Panc1 (cell line): ENCODE results near the gene DSG4. TPM values are rescaled to one million over a fixed set of nuclear protein-coding genes. Genes with fewer than 3 reads are reported as not detected.

Source experiments
- ATAC-seq: fragments of 200-7000 bp; cut with Tn5 transposase; 2 replicates; pipeline ENCODE4 v1.9.1; 2020; ENCODE audit warnings: mild to moderate bottlenecking, moderate library complexity
- BruUV-seq: library from RNA; stranded (reverse); fragments of 400-500 nt; replicated peaks from 2 replicates; lab custom pipeline; 2021; lab: Mats Ljungman, UMichigan
- CTCF ChIA-PET: fragments of 300-600 bp; sonication (Branson Sonifier 250); formaldehyde crosslinking; loops from one replicate; lab custom pipeline; 2022; ENCODE audit warnings: antibody characterized with exemption; lab: Charles Lee
- POLR2A ChIA-PET: fragments of 300-600 bp; sonication (Branson Sonifier 250); formaldehyde crosslinking; loops from one replicate; lab custom pipeline; 2022; ENCODE audit warnings: antibody characterized with exemption; lab: Charles Lee
- DNase-seq: peaks from one replicate; pipeline ENCODE4 v3.0.0-alpha.2; 2010; ENCODE audit warnings: low read depth, low spot score
- H3K27ac ChIP-seq: 2 replicates; pipeline ENCODE4 v1.5.1; 2011; ENCODE audit warnings: mild to moderate bottlenecking, low read length, inconsistent platforms
- H3K27me3 ChIP-seq: fragments of 200-500 bp; sonication (Bioruptor generic); 2 replicates; pipeline ENCODE4 v1.6.0; 2014; ENCODE audit warnings: low read length, inconsistent platforms; ENCODE audit not compliant: control insufficient read depth, insufficient read depth
- H3K36me3 ChIP-seq: fragments of 200-500 bp; sonication (Bioruptor generic); 2 replicates; pipeline ENCODE4 v1.5.1; 2014; ENCODE audit warnings: inconsistent platforms, mild to moderate bottlenecking, low read length, moderate library complexity; ENCODE audit not compliant: control insufficient read depth, insufficient read depth
- H3K4me1 ChIP-seq: 2 replicates; pipeline ENCODE4 v1.5.1; 2011; ENCODE audit warnings: inconsistent platforms, mild to moderate bottlenecking, low read length, moderate library complexity; ENCODE audit not compliant: control insufficient read depth, insufficient read depth
- H3K4me3 ChIP-seq, 2 experiments: 2 replicates each; pipeline ENCODE4 v1.5.1; 2011 to 2012; ENCODE audit warnings: low read depth in 2 of 2, low read length in 2 of 2, mild to moderate bottlenecking in 2 of 2, inconsistent platforms in 1 of 2, moderate library complexity in 1 of 2
- H3K9me3 ChIP-seq: fragments of 200-500 bp; sonication (Bioruptor generic); 2 replicates; pipeline ENCODE4 v1.5.1; 2014; ENCODE audit warnings: low read depth, mild to moderate bottlenecking, inconsistent platforms, low read length, moderate library complexity; ENCODE audit not compliant: control insufficient read depth, insufficient read depth
- CTCF ChIP-seq: fragments of 450-650 bp; IDR thresholded peaks from 2 replicates; pipeline ENCODE4 v1.5.1; 2017; ENCODE audit warnings: mild to moderate bottlenecking
- POLR2AphosphoS5 ChIP-seq: IDR thresholded peaks from 2 replicates; pipeline ENCODE4 v1.6.1; 2012; ENCODE audit warnings: mild to moderate bottlenecking, low read depth, low read length, moderate library complexity
- SIN3A ChIP-seq: IDR thresholded peaks from 2 replicates; pipeline ENCODE4 v1.6.1; 2012; ENCODE audit warnings: low read depth, mild to moderate bottlenecking, low read length, moderate library complexity, borderline replicate concordance; ENCODE audit not compliant: insufficient read depth
- TCF7L2 ChIP-seq: IDR thresholded peaks from 2 replicates; pipeline ENCODE4 v1.6.1; 2011; ENCODE audit warnings: mild to moderate bottlenecking, low read depth, low read length, inconsistent platforms
- in situ Hi-C: cut with HindIII; loops from 2 replicates; pipeline ENCODE4 v1.10.0; 2016; ENCODE audit warnings: low sequenced_read_pairs, low pct_unique_long_range_greater_than_20kb
- intact Hi-C: fragments of 100-400 bp; cut with micrococcal nuclease; formaldehyde crosslinking; loops from one replicate; pipeline ENCODE4 v1.10.0; 2022; ENCODE audit not compliant: unreplicated experiment
- total RNA-seq: library from RNA; stranded (reverse); gene quantifications from one replicate; pipeline ENCODE4 v1.2.1, GENCODE V29; 2021; ENCODE audit not compliant: unreplicated experiment
- TF ChIP-seq, protein P1 (sequence below), 2 experiments: IDR thresholded peaks; 2 replicates each; pipeline ENCODE4 v1.6.1; 2011 to 2012; ENCODE audit warnings: low read depth in 2 of 2, control low read depth in 1 of 2, low read length in 1 of 2, mild to moderate bottlenecking in 1 of 2, moderate library complexity in 1 of 2; ENCODE audit not compliant: insufficient read depth in 1 of 2

The DSG4 gene
- total RNA-seq, 1 experiment from 2014 or later: not detected

- CTCF ChIA-PET: no interaction called here
- no peaks in the 10 kb centered on the region for H3K36me3 ChIP-seq
- in situ Hi-C loops (no loop called here), intact Hi-C loops (loop anchor here (10.0 kb wide), 1 partner anchor 79 kb away; no protein-coding TSS in a partner anchor)
- no peaks in the 10 kb centered on the region for H3K4me1 ChIP-seq
- no peak overlapping the region for H3K27ac ChIP-seq
- no peak overlapping the region for H3K4me3 ChIP-seq
- H3K9me3 ChIP-seq: no peaks in the 10 kb centered on the region
- ATAC-seq (no peak), DNase-seq (no peak)
- H3K27me3 ChIP-seq: no peaks in the 10 kb centered on the region
- TF ChIP-seq TCF7L2 (no peak), CTCF (no peak), SIN3A (no peak), POLR2AphosphoS5 (no peak)
- TF ChIP-seq, protein P1, sequence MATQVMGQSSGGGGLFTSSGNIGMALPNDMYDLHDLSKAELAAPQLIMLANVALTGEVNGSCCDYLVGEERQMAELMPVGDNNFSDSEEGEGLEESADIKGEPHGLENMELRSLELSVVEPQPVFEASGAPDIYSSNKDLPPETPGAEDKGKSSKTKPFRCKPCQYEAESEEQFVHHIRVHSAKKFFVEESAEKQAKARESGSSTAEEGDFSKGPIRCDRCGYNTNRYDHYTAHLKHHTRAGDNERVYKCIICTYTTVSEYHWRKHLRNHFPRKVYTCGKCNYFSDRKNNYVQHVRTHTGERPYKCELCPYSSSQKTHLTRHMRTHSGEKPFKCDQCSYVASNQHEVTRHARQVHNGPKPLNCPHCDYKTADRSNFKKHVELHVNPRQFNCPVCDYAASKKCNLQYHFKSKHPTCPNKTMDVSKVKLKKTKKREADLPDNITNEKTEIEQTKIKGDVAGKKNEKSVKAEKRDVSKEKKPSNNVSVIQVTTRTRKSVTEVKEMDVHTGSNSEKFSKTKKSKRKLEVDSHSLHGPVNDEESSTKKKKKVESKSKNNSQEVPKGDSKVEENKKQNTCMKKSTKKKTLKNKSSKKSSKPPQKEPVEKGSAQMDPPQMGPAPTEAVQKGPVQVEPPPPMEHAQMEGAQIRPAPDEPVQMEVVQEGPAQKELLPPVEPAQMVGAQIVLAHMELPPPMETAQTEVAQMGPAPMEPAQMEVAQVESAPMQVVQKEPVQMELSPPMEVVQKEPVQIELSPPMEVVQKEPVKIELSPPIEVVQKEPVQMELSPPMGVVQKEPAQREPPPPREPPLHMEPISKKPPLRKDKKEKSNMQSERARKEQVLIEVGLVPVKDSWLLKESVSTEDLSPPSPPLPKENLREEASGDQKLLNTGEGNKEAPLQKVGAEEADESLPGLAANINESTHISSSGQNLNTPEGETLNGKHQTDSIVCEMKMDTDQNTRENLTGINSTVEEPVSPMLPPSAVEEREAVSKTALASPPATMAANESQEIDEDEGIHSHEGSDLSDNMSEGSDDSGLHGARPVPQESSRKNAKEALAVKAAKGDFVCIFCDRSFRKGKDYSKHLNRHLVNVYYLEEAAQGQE (IDR thresholded peaks at IDR 0.05; ENCODE audit: insufficient read depth in 1 of 2, low read depth in 2 of 2, low read length in 1 of 2): no peak
- BruUV-seq: no TSS peak
- POLR2A ChIA-PET: no interaction called here
Measured at GRCh38 chr18:31426021-31426420, 49.4 kb downstream of the DSG4 start.

GRCh38 chr18:31426871-31427406, 50.4 kb downstream of the DSG4 start:
- TF ChIP-seq POLR2AphosphoS5 (no peak), CTCF (no peak), TCF7L2 (no peak), SIN3A (no peak)
- TF ChIP-seq, protein P1 (IDR thresholded peaks at IDR 0.05; ENCODE audit: insufficient read depth in 1 of 2, low read depth in 2 of 2, low read length in 1 of 2): no peak
- POLR2A ChIA-PET: no interaction called here
- Histone ChIP-seq H3K36me3 (no peaks in the 10 kb centered on the region), H3K9me3 (no peaks in the 10 kb centered on the region), H3K27me3 (no peaks in the 10 kb centered on the region), H3K27ac (no peak overlapping the region), H3K4me1 (no peaks in the 10 kb centered on the region), H3K4me3 (no peak overlapping the region)
- intact Hi-C loops (loop anchor here (10.0 kb wide), 1 partner anchor 78 kb away; no protein-coding TSS in a partner anchor), in situ Hi-C loops (no loop called here)
- CTCF ChIA-PET: interaction anchor here (0.5 kb wide), 1 partner anchor 32 kb away, joined by 3 read pairs; no protein-coding TSS in a partner anchor
- ATAC-seq: no peak
- DNase-seq: no peak
- BruUV-seq: no TSS peak
